NCI-H2227 (cell line): ENCODE data around the gene TRIM67.
"Not testable (repeated sequence)": the region's sequence is repeated elsewhere in the genome, so short reads cannot be mapped to it uniquely, and the experiment has no call there.

Source experiments
- DNase-seq: peaks from one replicate; lab custom pipeline; 2025; ENCODE audit not compliant: unreplicated experiment; lab: John Stamatoyannopoulos, UW

Gene TRIM67

DNA sequence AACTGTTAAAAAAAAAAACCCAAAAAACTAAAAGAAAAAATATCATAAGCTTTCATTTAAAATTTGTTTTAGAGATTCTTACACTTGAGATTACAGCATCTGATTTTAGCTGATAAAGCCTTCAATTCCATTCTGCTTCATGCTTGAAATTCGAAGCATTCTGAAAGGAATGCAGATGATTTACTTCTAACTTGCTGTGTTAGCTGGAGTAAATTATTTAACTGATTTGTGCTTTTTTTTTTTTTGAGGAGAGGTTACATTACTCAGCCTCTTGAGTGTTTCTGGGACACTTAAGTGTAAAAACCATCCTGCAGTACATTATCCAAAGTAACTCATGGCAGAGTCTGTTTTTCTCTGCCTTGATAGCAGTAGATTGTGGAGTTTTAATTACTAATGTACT is 4.5 kb upstream of the TRIM67 start:
- DNase-seq = no peak

DNA sequence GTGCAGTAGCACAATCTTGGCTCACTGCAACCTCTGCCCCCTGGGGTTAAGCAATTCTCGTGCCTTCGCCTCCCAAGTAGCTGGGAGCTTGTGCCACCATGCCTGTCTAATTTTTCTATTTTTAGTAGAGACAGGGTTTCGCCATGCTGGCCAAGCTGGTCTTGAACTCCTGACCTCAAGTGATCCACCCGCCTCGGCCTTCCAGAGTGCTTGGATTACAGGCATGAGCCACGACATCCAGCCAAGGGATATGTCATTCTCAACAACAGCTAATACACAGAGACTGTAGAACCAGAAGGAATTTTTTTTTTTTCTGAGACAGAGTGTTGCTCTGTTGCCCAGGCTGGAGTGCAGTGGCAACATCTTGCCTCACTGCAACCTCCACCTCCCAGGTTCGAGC is 3.7 kb upstream of the TRIM67 start:
- not testable (repeated sequence) for DNase-seq

DNA sequence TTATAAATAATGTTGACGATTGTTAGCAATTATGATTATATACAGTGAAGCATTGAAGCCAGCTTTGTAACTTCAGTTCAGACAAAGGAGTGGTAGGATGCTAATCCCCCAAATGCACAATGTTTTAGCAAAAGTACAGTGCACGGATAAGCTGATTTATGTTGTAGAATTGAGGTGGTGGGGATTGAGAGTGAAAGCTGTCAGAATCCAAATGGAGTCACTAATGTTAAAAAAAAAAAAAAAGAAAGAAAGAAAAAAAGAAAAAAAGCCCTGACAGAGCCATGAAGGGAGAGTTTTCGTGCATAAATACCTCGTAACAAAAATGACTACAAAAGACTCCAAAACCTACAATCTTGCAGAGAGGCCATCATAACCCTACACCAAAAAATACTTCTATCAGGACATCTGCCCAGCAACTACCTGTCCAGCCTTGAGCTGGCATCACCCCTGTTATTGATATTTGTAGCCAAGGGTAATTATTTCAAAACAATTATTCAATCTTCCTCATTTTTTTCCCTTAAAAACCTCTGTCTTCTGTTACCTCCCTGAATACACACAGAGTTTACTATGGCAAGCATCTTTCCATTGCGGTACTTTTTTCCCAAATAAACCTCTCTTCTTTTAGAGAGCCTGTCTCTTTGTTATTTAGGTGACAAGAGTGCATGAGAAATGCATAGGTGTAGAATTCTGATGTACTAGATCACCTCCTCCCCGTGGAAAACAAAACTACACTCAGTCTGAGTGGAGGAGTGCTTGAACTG is 2.5 kb upstream of the TRIM67 start:
- no peak for DNase-seq

- DNase-seq = no peak
These were observed 1.7 kb upstream of the TRIM67 start for GRCh38 chr1:231159963-231160761.

DNA sequence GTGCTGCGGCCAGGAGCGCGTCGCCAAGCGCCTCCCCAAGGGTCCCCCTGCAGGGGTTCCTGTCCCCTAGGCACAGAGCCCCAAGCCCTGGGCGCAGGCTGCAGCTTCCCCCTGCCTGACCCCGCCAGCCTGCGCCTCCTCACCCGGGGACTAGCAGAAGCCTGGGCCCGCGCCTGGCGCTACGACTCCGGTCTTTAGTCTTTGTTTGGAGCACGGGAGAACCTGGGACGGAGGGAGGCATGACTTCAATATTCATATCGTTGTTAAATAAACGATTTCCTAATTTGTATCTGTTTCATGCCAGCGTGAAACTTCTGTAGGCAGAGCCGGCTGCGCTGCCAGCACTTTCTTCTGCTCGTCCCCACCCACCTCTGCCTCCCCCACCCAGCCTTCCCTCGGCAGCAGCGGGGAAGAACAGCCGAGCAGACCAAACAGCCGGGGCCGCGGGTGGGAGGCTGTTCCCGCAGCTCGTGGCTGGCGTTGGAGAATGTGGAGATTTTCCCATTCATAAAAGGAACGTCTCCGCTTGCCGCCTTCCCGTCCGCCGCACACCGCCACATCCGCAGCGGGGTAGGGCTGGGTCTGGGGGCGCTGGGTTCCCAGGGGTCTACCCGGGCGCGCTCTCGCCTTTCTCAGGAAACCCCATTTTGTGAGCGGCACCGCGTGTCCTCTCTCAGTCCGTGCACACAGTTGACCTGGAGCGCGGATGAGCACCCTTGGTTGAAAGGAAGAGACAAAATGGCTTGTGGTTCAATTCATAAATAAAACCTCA is 777 bp upstream of the TRIM67 start:
- DNase-seq = peak; percentile 75

DNA sequence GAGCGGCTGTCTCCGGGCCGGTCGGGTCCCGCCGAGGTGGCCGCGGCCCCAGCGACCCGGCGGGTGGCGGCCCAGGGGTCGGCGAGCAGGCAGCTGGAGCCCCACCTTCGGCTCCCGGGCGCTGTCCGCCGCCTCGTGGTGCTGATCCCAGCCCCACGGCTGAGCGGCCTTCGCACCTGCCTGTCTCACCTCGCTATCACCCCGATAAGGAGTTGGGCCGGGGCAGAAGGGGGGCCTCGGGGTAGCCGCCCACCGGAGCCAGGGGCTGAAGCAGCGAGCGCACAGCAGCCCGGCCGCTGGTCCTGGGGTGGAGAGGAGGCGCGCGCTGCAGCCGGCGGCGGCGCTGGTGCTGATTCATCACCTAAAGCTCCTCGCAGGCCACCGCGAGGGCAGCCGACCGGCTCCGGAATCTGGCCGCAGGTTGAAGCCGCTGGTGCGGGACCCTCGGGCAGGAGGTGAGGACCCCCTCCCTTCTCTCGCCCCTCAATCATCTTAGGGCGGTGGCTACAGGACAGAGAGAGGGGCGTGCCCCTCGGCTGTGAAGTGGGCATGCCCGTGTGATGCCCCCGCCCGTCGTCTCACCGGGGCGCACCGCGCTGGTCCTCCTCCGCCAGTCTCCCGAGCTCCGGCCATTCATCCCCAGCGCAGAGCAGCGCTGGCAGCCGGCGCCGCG is 575 bp downstream of the TRIM67 start:
- DNase-seq = peak; percentile 80

DNA sequence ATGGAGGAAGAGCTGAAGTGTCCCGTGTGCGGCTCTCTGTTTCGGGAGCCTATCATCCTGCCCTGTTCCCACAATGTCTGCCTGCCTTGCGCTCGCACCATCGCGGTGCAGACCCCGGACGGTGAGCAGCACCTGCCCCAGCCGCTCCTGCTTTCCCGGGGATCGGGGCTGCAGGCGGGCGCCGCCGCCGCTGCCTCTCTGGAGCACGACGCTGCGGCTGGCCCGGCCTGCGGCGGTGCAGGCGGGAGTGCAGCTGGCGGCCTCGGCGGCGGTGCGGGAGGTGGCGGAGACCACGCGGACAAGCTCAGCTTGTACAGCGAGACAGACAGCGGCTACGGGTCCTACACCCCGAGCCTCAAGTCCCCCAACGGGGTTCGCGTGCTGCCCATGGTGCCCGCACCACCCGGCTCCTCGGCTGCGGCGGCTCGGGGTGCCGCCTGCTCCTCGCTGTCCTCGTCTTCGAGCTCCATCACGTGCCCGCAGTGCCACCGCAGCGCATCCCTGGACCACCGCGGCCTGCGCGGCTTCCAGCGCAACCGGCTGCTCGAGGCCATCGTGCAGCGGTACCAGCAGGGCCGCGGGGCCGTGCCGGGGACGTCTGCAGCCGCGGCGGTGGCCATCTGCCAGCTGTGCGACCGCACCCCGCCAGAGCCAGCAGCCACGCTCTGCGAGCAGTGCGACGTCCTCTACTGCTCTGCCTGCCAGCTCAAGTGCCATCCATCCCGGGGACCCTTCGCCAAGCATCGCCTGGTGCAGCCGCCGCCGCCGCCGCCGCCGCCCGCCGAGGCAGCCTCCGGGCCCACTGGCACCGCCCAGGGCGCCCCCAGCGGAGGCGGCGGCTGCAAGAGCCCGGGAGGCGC is 1.3 kb downstream of the TRIM67 start:
- peak; percentile 76 for DNase-seq

- DNase-seq = no peak
These were observed 2.1 kb downstream of the TRIM67 start for GRCh38 chr1:231163830-231164427.

DNA sequence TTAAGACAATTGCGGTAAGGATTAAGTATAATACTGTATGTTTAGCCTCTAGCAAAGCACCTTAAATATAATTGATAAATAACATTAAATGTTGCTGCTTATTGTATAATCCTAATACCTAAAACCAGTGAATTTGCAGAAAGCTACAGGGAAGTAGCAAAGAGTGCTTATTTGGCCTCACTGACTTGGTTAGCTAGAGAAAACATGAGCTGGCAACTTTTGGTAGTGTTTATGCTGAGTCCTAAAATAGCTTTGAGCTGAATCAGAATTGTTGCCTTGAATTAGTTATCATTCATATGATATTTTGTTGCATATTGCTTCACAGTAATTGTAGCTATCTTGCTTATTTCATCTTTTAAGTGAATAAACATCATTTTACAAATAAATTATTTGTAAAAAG is 3.5 kb downstream of the TRIM67 start:
- no peak for DNase-seq

DNA sequence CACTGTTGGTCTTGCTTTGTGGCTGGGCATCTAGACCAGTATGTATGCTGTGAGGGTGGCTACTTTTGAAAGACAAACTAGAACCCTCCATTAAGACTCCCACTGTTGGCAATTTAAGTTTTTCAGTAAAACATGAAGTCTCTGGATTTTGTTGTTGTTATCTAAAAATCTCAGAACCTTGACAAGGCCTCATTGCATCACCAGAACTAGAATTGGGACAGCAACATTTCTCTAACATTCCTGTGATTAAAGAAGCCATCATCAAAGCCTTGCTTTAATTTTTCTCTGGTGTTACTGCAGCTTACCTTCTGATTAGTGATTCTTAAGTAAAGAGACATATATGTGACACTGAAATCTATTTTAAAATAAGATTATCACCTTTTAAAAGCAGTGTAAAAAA is 4.5 kb downstream of the TRIM67 start:
- DNase-seq = no peak

- no peak for DNase-seq
These were observed 9.0 kb downstream of the TRIM67 start for GRCh38 chr1:231170875-231171274.

DNA sequence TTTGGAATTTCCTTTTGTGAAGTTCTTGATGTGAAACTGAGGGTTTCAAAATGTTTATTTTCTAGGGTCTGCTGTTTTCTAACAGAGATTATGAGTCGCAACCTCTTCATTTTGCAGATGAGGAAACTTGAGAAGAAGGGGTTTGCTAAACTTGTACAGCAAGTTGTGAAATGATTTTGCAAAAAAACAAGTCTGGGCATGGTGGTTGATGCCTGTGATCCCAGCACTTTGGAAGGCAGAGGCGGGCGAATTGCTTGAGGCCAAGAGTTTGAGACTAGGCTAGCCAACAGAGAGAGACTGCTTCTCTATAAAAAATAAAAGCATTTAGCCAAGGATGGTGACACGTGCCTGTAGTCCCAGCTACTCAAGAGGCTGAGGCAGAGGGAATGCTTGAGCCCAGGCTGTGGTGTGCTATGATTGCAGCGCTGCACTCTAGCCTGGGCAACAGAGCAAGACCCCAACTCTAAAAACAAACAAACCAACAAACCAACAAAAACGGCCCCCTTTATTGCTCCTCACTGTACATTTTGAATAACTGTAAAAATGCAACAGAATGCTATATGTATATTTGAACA is 9.9 kb downstream of the TRIM67 start:
- DNase-seq = no peak

DNA sequence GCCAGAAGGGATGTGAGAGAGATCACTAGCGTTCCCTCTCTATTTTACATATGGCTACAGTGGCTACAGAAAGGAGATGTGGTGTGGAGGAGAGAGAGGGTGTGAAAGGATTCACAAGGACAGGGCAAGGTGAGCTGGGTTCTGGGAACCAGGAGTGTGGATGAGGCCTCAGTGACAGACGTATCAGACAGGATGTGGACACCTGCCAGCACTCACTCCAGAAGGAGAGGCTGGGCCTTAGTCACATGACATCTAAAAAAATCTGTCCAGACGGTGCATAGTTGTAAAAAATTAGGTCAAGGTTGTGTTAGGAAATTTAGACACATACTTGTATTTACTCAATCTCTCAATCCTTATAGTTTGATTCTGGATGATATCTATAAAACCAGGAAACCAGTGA is 10.6 kb downstream of the TRIM67 start:
- DNase-seq = no peak

DNA sequence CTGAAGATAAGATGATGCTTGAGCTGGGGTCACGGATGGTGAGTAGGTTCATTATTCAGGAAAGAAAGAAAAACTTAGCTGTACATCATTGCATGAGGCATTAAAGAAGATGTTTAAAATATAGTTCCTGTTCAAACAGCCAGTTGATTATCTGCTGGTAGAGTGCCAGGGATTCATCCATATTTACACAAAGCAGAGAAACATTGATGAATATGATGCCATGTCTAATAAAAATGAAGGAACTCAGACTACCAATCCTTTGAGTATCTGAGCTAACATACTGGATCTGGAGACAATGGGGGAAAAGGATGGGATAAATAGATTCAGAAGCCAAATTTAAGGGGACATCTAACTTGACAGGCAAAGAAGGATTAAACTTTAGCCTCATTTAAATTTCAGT is 14.6 kb downstream of the TRIM67 start:
- no peak for DNase-seq

GRCh38 chr1:231177226-231177625 is 15.4 kb downstream of the TRIM67 start:
- no peak for DNase-seq

DNA sequence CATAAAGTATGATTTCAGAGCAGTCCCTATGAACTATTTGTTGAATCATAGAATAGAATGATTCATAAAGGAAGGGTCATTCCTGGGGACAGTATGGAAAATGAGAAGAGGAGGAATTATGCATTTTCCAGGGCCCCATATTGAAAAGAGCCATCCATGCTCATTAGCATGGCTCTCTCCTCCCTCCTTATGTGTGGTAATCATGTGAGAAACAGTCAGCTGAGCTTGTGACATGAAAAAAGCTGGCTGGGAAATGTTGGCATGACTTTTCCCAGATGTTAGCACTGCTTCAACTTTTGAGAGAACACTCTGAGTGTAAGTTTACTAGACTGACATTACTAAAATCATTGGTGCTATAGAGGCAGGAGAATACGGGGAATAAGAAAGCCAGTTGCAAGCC is 16.1 kb downstream of the TRIM67 start:
- no peak for DNase-seq

DNA sequence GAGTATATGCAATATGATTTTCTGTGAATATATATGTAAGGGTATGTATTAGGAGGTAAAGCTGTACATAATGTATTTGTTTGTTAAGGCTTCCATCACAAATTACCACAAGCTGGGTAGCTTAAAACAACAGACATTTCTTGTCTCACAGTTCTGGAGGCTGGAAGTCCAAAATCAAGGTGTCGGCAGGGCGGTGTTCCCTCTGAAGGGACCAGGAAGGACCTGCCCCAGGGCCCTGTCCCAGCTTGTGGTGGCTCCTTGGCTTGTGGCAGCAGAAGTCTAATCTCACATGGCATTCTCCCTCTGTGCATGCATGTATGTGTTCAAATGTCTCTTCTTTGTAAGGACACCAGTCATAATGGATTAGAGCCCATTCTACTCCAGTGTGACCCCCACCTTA is 17.1 kb downstream of the TRIM67 start:
- DNase-seq = no peak

DNA sequence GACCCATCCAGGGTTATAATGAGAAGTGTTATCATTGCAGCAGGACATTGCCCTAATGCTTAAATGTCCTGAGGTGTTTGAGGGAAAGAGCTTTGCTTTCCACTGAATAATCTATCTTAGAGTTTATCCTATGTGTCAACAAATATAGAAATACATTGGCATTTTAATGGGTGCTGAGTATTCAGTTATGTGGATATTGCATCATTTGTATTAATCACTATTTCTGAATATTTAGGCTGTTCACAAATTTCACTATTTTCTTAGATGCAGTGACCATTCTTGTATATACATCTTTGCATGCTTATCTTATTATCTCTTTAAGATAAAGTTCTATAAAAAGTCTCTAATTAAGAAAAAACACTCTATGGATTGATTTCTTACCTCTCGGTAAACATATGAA is 18.2 kb downstream of the TRIM67 start:
- DNase-seq = no peak

GRCh38 chr1:231181271-231181670 is 19.4 kb downstream of the TRIM67 start:
- DNase-seq = no peak

- DNase-seq = no peak
These were observed 20.5 kb downstream of the TRIM67 start for GRCh38 chr1:231182317-231182716.
